GM12878 (cell line): ENCODE results near the gene COA3. TPM values are rescaled to one million over a fixed set of nuclear protein-coding genes. Genes with fewer than 3 reads are reported as not detected.

Source experiments
- ATAC-seq: fragments of 200-7000 bp; cut with Tn5 transposase; 3 replicates; pipeline ENCODE4 v1.9.1; 2020; ENCODE audit warnings: mild to moderate bottlenecking, moderate library complexity
- BruUV-seq: library from RNA; stranded (reverse); fragments of 400-500 nt; replicated peaks from 2 replicates; lab custom pipeline; 2021; lab: Mats Ljungman, UMichigan
- CTCF ChIA-PET: fragments of 300-600 bp; sonication (Branson Sonifier 250); formaldehyde crosslinking; extraction: SDS; loops from one replicate; lab custom pipeline; 2021; ENCODE audit warnings: inconsistent platforms; lab: Yijun Ruan, JAX
- POLR2A ChIA-PET: fragments of 350-600 bp; formaldehyde crosslinking; extraction: SDS; loops from one replicate; lab custom pipeline; 2021; ENCODE audit warnings: inconsistent platforms; lab: Charles Lee
- RAD21 ChIA-PET: fragments of 300-600 bp; sonication (Branson Sonifier 250); formaldehyde crosslinking; loops from one replicate; lab custom pipeline; 2023; ENCODE audit warnings: antibody characterized with exemption; ENCODE audit not compliant: unreplicated experiment; lab: Charles Lee
- SMC1A ChIA-PET: fragments of 300-600 bp; sonication (Branson Sonifier 250); formaldehyde crosslinking; loops from one replicate; lab custom pipeline; 2023; ENCODE audit not compliant: unreplicated experiment, uncharacterized antibody; lab: Charles Lee
- DNase-seq: peaks from one replicate; pipeline ENCODE4 v3.0.0-alpha.2; 2011; ENCODE audit warnings: low read depth, low spot score
- FAIRE-seq: peaks from 3 replicates; lab custom pipeline; 2011; peaks lifted over from hg19 to GRCh38; lab: Jason Lieb, UNC
- H2AFZ ChIP-seq: 2 replicates; pipeline ENCODE4 v1.6.0; 2011; ENCODE audit warnings: low read depth, low read length, control low read depth; ENCODE audit not compliant: control insufficient read depth
- H3K27ac ChIP-seq: 2 replicates; pipeline ENCODE4 v1.5.1; 2011; ENCODE audit warnings: control low read depth; ENCODE audit not compliant: control insufficient read depth, insufficient read depth
- H3K27me3 ChIP-seq, 2 experiments: replicated peaks in 1 of 2; 2 replicates each; pipeline versions ENCODE4 v1.6.0 to v1.6.1; 2011; ENCODE audit warnings: low read length in 1 of 2; ENCODE audit not compliant: control insufficient read depth in 2 of 2, insufficient read depth in 2 of 2
- H3K36me3 ChIP-seq, 2 experiments: 2 replicates each; pipeline ENCODE4 v1.5.1; 2011; ENCODE audit warnings: low read length in 1 of 2; ENCODE audit not compliant: control insufficient read depth in 2 of 2, insufficient read depth in 2 of 2
- H3K4me1 ChIP-seq: 2 replicates; pipeline ENCODE4 v1.6.1; 2011; ENCODE audit warnings: mild to moderate bottlenecking, low read length, moderate library complexity, mixed read lengths; ENCODE audit not compliant: control insufficient read depth, insufficient read depth
- H3K4me2 ChIP-seq: 2 replicates; pipeline ENCODE4 v1.6.0; 2011; ENCODE audit warnings: control low read depth; ENCODE audit not compliant: control insufficient read depth, insufficient read depth
- H3K4me3 ChIP-seq: fragments of 200-600 bp; sonication (generic); 2 replicates; pipeline ENCODE4 v1.5.1; 2016
- H3K79me2 ChIP-seq: 2 replicates; pipeline ENCODE4 v1.6.0; 2011; ENCODE audit warnings: low read length; ENCODE audit not compliant: control insufficient read depth, insufficient read depth
- H3K9ac ChIP-seq: 2 replicates; pipeline ENCODE4 v1.8.0; 2011; ENCODE audit warnings: low read length, control low read depth, mixed read lengths; ENCODE audit not compliant: control insufficient read depth, insufficient read depth
- H3K9me3 ChIP-seq: replicated peaks from 3 replicates; pipeline ENCODE4 v1.5.1; 2011; ENCODE audit warnings: mild to moderate bottlenecking, low read length; ENCODE audit not compliant: control insufficient read depth, insufficient read depth
- H4K20me1 ChIP-seq: 2 replicates; pipeline ENCODE4 v1.6.0; 2011; ENCODE audit not compliant: control insufficient read depth, insufficient read depth
- BMI1 ChIP-seq: fragments of 450-650 bp; IDR thresholded peaks from 2 replicates; pipeline ENCODE4 v1.6.1; 2016; ENCODE audit warnings: mild to moderate bottlenecking, moderate library complexity, borderline replicate concordance
- CBFB ChIP-seq: IDR thresholded peaks from 2 replicates; pipeline ENCODE4 v1.6.1; 2016; ENCODE audit warnings: antibody characterized with exemption, low read depth
- E2F8 ChIP-seq: fragments of 450-650 bp; IDR thresholded peaks from 2 replicates; pipeline ENCODE4 v1.6.1; 2018; ENCODE audit warnings: mild to moderate bottlenecking, low read depth, moderate library complexity; ENCODE audit not compliant: partially characterized antibody
- HDAC2 ChIP-seq: fragments of 200-600 bp; sonication (generic); IDR thresholded peaks from 2 replicates; pipeline ENCODE4 v1.6.1; 2017
- MEF2A ChIP-seq: IDR thresholded peaks from 2 replicates; pipeline ENCODE4 v1.6.1; 2011; ENCODE audit warnings: low read depth, mild to moderate bottlenecking, low read length, moderate library complexity; ENCODE audit not compliant: insufficient read depth
- NFYA ChIP-seq: IDR thresholded peaks from 2 replicates; pipeline ENCODE4 v1.6.1; 2011; ENCODE audit warnings: low read depth, mild to moderate bottlenecking, low read length, improper control_type of control experiment, borderline replicate concordance
- NR2C1 ChIP-seq: fragments of 450-650 bp; IDR thresholded peaks from 2 replicates; pipeline ENCODE4 v1.6.1; 2017; ENCODE audit warnings: antibody characterized with exemption, mild to moderate bottlenecking, moderate library complexity
- POLR2A ChIP-seq: IDR thresholded peaks from 2 replicates; pipeline ENCODE4 v1.6.1; 2011; ENCODE audit warnings: low read depth, mild to moderate bottlenecking, low read length
- SIN3A ChIP-seq: IDR thresholded peaks from 2 replicates; pipeline ENCODE4 v1.6.1; 2012; ENCODE audit warnings: low read depth, low read length, improper control_type of control experiment
- SIX5 ChIP-seq: IDR thresholded peaks from 2 replicates; pipeline ENCODE4 v1.6.1; 2011; ENCODE audit warnings: mild to moderate bottlenecking, low read depth, low read length, moderate library complexity; ENCODE audit not compliant: severe bottlenecking
- SRF ChIP-seq, 2 experiments: IDR thresholded peaks; 2 replicates each; pipeline ENCODE4 v1.6.1; 2011; ENCODE audit warnings: low read depth in 2 of 2, low read length in 2 of 2, mild to moderate bottlenecking in 1 of 2, moderate library complexity in 1 of 2
- STAT1 ChIP-seq: fragments of 450-650 bp; conservative IDR thresholded peaks from 2 replicates; pipeline ENCODE4 v1.6.1; 2014; ENCODE audit warnings: antibody characterized with exemption, mild to moderate bottlenecking
- TARDBP ChIP-seq: IDR thresholded peaks from 2 replicates; pipeline ENCODE4 v1.6.1; 2016; ENCODE audit warnings: borderline replicate concordance
- WGBS: methylation state at CpG from one replicate; pipeline ENCODE4 v1.1.6; 2016; ENCODE audit warnings: low lambda C conversion rate; ENCODE audit not compliant: insufficient replicate concordance, insufficient coverage; ENCODE audit errors: missing lambda C conversion rate; 5-methylcytosine and 5-hydroxymethylcytosine counted together
- in situ Hi-C: fragments of 300-500 bp; cut with MboI; formaldehyde crosslinking; loops from 9 replicates; pipeline ENCODE4 v1.14.3; 2018; ENCODE audit warnings: mixed read lengths
- intact Hi-C: fragments of 100-400 bp; cut with micrococcal nuclease; formaldehyde crosslinking; loops from one replicate; pipeline ENCODE4 v1.14.2; 2022; ENCODE audit not compliant: unreplicated experiment
- polyA plus RNA-seq, 11 experiments: library from polyadenylated mRNA; depleted of rRNA in 4 of 11; unstranded in 6 of 11; stranded (reverse) in 5 of 11; fragments of >200 nt; fragmentation: Nextera tagmentation in 4 of 11; fragmentation: Illumina TruSeq in 1 of 11; extraction: Ambion mirVana in 4 of 11; extraction: Trizol in 1 of 11; gene quantifications; 1 replicate in 1 of 11; 2 replicates in 10 of 11; pipeline versions ENCODE4 v1.2.1 to v1.2.3, GENCODE V29; 2011 to 2016; ENCODE audit warnings: inconsistent platforms in 2 of 11, missing spikeins in 2 of 11, low read depth in 1 of 11
- total RNA-seq, 4 experiments: library from RNA; depleted of rRNA in 3 of 4; stranded (reverse); fragments of >200 nt in 3 of 4; fragmentation: Illumina TruSeq in 1 of 4; extraction: Trizol in 1 of 4; gene quantifications; 2 replicates each; pipeline versions ENCODE4 v1.2.1 to v1.2.3, GENCODE V29; 2013 to 2021

COA3 gene
- total and polyA plus RNA-seq, 10 of the 15 experiments (the other 5 are each of a cell fraction or from before 2014, with no cell fraction given) = 45.2 to 161 (median 64.6) TPM

GRCh38 chr17:42804918-42805367 is 6.4 kb upstream of the COA3 start:
- no peak for FAIRE-seq

GRCh38 chr17:42803074-42803883 is 4.8 kb upstream of the COA3 start:
- ChIA-PET SMC1A (interaction anchor here (0.6 to 1.7 kb wide), 5 partner anchors 8 to 837 kb away, joined by 3 read pairs; partner anchors contain the start of gene PSMC3IP), POLR2A (interaction anchor here (0.5 kb wide), 1 partner anchor 29 kb away, joined by 3 read pairs; no protein-coding TSS in a partner anchor), RAD21 (no interaction called here), CTCF (interaction anchor here (0.6 to 2.9 kb wide), 7 partner anchors 12 to 267 kb away, joined by 3 to 11 read pairs (median 3); partner anchors contain the start of gene BECN1)
- WGBS = 5% methylated on average over 2 of the region's 2 CpGs
- BruUV-seq = no TSS peak
- H3K36me3 ChIP-seq = no peaks in the 10 kb centered on the region
- DNase-seq (no peak), FAIRE-seq (no peak), ATAC-seq (no peak)
- H3K27me3 ChIP-seq = no peaks in the 10 kb centered on the region
- H3K4me1 ChIP-seq = peaks cover 4% of the 10 kb centered on the region; the same call in 1 of the 2 replicates
- no peaks in the 10 kb centered on the region for H3K9me3 ChIP-seq
- no peak overlapping the region for H3K27ac ChIP-seq
- H3K4me2 ChIP-seq = no peak overlapping the region
- H3K4me3 ChIP-seq = no peak overlapping the region
- no peaks in the 10 kb centered on the region for H4K20me1 ChIP-seq
- intact Hi-C loops = no loop called here
- in situ Hi-C loops = loop anchor here (5.0 kb wide), 1 partner anchor 51 kb away; no protein-coding TSS in a partner anchor
- peaks cover under 1% of the 10 kb centered on the region; the same call in 1 of the 2 replicates for H3K79me2 ChIP-seq
- H2AFZ ChIP-seq = no peak overlapping the region
- no peak overlapping the region for H3K9ac ChIP-seq
- TF ChIP-seq SRF (IDR thresholded peaks at IDR 0.05; ENCODE audit: low read depth in 2 of 2, low read length in 2 of 2) = no peak
- no peak for TF ChIP-seq TARDBP
- TF ChIP-seq SIN3A = no peak
- TF ChIP-seq BMI1 = no peak
- TF ChIP-seq CBFB = no peak
- no peak for TF ChIP-seq SIX5
- no peak for TF ChIP-seq HDAC2
- no peak for TF ChIP-seq POLR2A
- no peak for TF ChIP-seq E2F8
- no peak for TF ChIP-seq NR2C1
- no peak for TF ChIP-seq NFYA

More at GRCh38 chr17:42804918-42805367, 6.4 kb upstream of the COA3 start:
- H3K36me3 ChIP-seq = no peaks in the 10 kb centered on the region; a peak in 1 of 4 replicates
- no peaks in the 10 kb centered on the region for H3K4me1 ChIP-seq
- ChIA-PET CTCF (interaction anchor here (0.9 to 1.5 kb wide), 3 partner anchors 15 to 42 kb away, joined by 3 to 5 read pairs (median 4); no protein-coding TSS in a partner anchor), SMC1A (no interaction called here), RAD21 (interaction anchor here (1.3 kb wide), 1 partner anchor 41 kb away, joined by 3 read pairs; no protein-coding TSS in a partner anchor), POLR2A (interaction anchor here (0.5 kb wide), 1 partner anchor 674 kb away, joined by 5 read pairs; no protein-coding TSS in a partner anchor)
- H2AFZ ChIP-seq = no peak overlapping the region
- ATAC-seq (no peak), DNase-seq (no peak)
- BruUV-seq = no TSS peak
- no peaks in the 10 kb centered on the region for H3K27me3 ChIP-seq
- no peak overlapping the region for H3K4me2 ChIP-seq
- no peaks in the 10 kb centered on the region for H3K79me2 ChIP-seq
- TF ChIP-seq MEF2A = no peak
- no peak for TF ChIP-seq STAT1
- H3K9me3 ChIP-seq = no peaks in the 10 kb centered on the region
- no peak overlapping the region for H3K27ac ChIP-seq
- H3K9ac ChIP-seq = no peak overlapping the region
- 17% methylated on average over 1 of the region's 1 CpG for WGBS
- H3K4me3 ChIP-seq = no peak overlapping the region
- in situ Hi-C loops (loop anchor here (5.0 kb wide), 1 partner anchor 53 kb away; no protein-coding TSS in a partner anchor), intact Hi-C loops (no loop called here)
- no peaks in the 10 kb centered on the region for H4K20me1 ChIP-seq
